AG04450 (cell line): ENCODE results near the gene ITCH. TPM values are rescaled to one million over a fixed set of nuclear protein-coding genes. Genes with fewer than 3 reads are reported as not detected.
"Not testable (repeated sequence)": the region's sequence is repeated elsewhere in the genome, so short reads cannot be mapped to it uniquely, and the experiment has no call there.

Experiments used
- CTCF ChIA-PET: fragments of 300-600, 350-600 bp; formaldehyde crosslinking; extraction: SDS; loops from one replicate; lab custom pipeline; 2022; ENCODE audit warnings: antibody characterized with exemption, inconsistent platforms; lab: Charles Lee
- POLR2A ChIA-PET: fragments of 350-600 bp; formaldehyde crosslinking; extraction: SDS; loops from one replicate; lab custom pipeline; 2021; ENCODE audit warnings: antibody characterized with exemption, inconsistent platforms; lab: Yijun Ruan, JAX
- DNase-seq: peaks from one replicate; pipeline ENCODE4 v3.0.0-alpha.2; 2011; ENCODE audit warnings: low read depth, low spot score
- H3K27ac ChIP-seq: one replicate; pipeline ENCODE4 v1.5.1; 2012; ENCODE audit warnings: low read depth, low read length, control low read depth
- H3K27me3 ChIP-seq: one replicate; pipeline ENCODE4 v1.6.0; 2012; ENCODE audit warnings: low read length; ENCODE audit not compliant: control insufficient read depth, insufficient read depth
- H3K4me3 ChIP-seq: 2 replicates; pipeline ENCODE4 v1.5.1; 2011; ENCODE audit warnings: mild to moderate bottlenecking, low read depth, low read length, control low read depth
- H3K9me3 ChIP-seq: 2 replicates; pipeline ENCODE4 v1.5.1; 2012; ENCODE audit warnings: low read length; ENCODE audit not compliant: control insufficient read depth, insufficient read depth
- CTCF ChIP-seq: IDR thresholded peaks from 2 replicates; pipeline ENCODE4 v1.5.1; 2011; ENCODE audit warnings: low read depth, low read length, control low read depth, inconsistent platforms
- polyA plus RNA-seq: library from polyadenylated mRNA; depleted of rRNA; stranded (reverse); fragments of >200 nt; gene quantifications from 2 replicates; pipeline ENCODE4 v1.2.3, GENCODE V29; 2011

The ITCH gene
- polyA plus RNA-seq, 1 experiment: 23.2 TPM

GRCh38 chr20:34495916-34496315 is 132.8 kb downstream of the ITCH start:
- Histone ChIP-seq H3K27me3 (no peaks in the 10 kb centered on the region), H3K4me3 (no peak overlapping the region), H3K9me3 (no peaks in the 10 kb centered on the region), H3K27ac (no peak overlapping the region)
- no peak for DNase-seq
- no peak for TF ChIP-seq CTCF
- ChIA-PET CTCF (interaction anchor here (0.6 kb wide), 3 partner anchors 45 to 1181 kb away, joined by 3 to 5 read pairs (median 5); no protein-coding TSS in a partner anchor), POLR2A (no interaction called here)

DNA sequence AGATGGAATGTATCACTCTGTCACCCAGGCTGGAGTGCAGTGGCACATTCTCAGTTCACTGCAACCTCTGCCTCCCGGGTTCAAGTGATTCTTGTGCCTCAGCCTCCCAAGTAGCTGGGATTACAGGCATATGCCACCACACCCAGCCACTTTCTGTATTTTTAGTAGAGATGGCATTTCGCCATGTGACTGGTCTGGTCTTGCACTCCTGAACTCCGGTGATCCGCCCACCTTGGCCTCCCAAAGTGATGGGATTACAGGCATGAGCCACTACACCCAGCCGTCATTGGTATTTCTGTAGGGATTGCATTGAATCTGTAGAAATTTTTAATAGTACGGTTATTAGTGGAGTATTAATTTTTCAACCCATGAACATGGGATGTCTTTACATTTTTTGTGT is 134.5 kb downstream of the ITCH start:
- CTCF ChIA-PET: interaction anchor here (1.9 kb wide), 1 partner anchor 185 kb away, joined by 4 read pairs; no protein-coding TSS in a partner anchor
- POLR2A ChIA-PET: not testable (repeated sequence)

GRCh38 chr20:34500823-34501222 is 137.8 kb downstream of the ITCH start:
- ChIA-PET CTCF (no interaction called here), POLR2A (no interaction called here)
- Histone ChIP-seq H3K4me3 (no peak overlapping the region), H3K9me3 (no peaks in the 10 kb centered on the region), H3K27ac (no peak overlapping the region), H3K27me3 (no peaks in the 10 kb centered on the region)
- no peak for TF ChIP-seq CTCF
- no peak for DNase-seq

More for the DNA sequence above, 134.5 kb downstream of the ITCH start:
- H3K27me3 ChIP-seq, H3K9me3 ChIP-seq, DNase-seq, H3K4me3 ChIP-seq, H3K27ac ChIP-seq: not testable (repeated sequence)

DNA sequence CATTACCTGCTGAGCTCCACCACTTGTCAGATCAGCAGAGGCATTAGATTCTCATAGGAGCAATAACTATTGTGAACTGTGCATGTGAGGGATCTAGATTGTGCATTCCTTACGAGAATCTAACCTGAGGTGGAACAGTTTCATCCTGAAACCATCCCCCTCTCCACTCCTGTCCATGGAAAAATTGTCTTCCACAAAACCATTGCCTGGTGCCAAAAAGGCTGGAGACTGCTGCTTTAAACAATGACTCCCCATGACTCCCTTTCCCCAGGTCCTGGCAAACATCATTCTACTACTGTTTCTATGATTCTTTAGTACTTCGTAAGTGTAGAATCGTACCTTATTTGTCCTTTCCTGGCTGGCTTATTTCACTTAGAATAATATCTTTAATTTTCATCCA is 143.4 kb downstream of the ITCH start:
- ChIA-PET POLR2A (no interaction called here), CTCF (no interaction called here)
- no peaks in the 10 kb centered on the region for H3K27me3 ChIP-seq
- TF ChIP-seq CTCF: no peak
- no peak for DNase-seq
- no peaks in the 10 kb centered on the region for H3K9me3 ChIP-seq
- no peak overlapping the region for H3K4me3 ChIP-seq
- no peak overlapping the region for H3K27ac ChIP-seq

DNA sequence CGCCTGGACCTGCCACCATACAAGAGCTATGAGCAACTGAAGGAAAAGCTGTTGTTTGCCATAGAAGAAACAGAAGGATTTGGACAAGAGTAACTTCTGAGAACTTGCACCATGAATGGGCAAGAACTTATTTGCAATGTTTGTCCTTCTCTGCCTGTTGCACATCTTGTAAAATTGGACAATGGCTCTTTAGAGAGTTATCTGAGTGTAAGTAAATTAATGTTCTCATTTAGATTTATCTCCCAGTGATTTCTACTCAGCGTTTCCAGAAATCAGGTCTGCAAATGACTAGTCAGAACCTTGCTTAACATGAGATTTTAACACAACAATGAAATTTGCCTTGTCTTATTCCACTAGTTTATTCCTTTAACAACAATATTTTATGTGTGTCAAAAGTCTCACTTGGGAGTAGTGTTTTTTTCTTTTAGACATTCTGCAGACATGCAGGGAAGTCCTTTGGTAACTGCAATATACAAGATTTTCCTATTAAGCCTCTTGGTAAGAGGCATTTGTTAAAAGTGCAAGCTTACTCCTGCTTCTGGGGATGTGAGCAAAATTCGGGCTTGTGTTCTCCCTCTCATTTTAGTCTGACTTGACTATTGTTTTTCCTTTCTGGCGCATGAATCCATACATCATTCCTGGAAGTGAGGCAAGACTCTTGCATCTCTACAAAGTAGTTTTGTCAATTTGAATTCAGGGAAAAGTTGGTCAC is 144.8 kb downstream of the ITCH start:
- H3K9me3 ChIP-seq: no peaks in the 10 kb centered on the region
- H3K4me3 ChIP-seq: no peak overlapping the region
- no peaks in the 10 kb centered on the region for H3K27me3 ChIP-seq
- POLR2A ChIA-PET: no interaction called here
- DNase-seq: no peak
- H3K27ac ChIP-seq: no peak overlapping the region
- TF ChIP-seq CTCF: no peak
- CTCF ChIA-PET: interaction anchor here (0.7 kb wide), 1 partner anchor 195 kb away, joined by 4 read pairs; no protein-coding TSS in a partner anchor
